RPMI7951 (cell line): ENCODE measurements around the gene VSTM2B. TPM values are rescaled to one million over a fixed set of nuclear protein-coding genes. Genes with fewer than 3 reads are reported as not detected.
"Not testable (repeated sequence)": the region's sequence is repeated elsewhere in the genome, so short reads cannot be mapped to it uniquely, and the experiment has no call there.

ENCODE experiments used
- DNase-seq: peaks from one replicate; pipeline ENCODE4 v3.0.0-alpha.2; 2012; ENCODE audit warnings: low read depth
- total RNA-seq: library from RNA; depleted of rRNA; stranded (reverse); fragments of >200 nt; shearing (Covaris generic); gene quantifications from 2 replicates; pipeline ENCODE4 v1.2.3, GENCODE V29; 2014

The VSTM2B gene
- total RNA-seq, 1 experiment from 2014 or later: not detected

- DNase-seq: no peak
Observed at GRCh38 chr19:29530540-29531457, 5.0 kb downstream of the VSTM2B start.

GRCh38 chr19:29531458-29532025, 5.7 kb downstream of the VSTM2B start:
- DNase-seq: no peak

- no peak for DNase-seq
Observed at GRCh38 chr19:29532097-29532496, 6.3 kb downstream of the VSTM2B start.

GRCh38 chr19:29532956-29533355, 7.2 kb downstream of the VSTM2B start:
- DNase-seq: no peak

GRCh38 chr19:29533578-29534544, 8.1 kb downstream of the VSTM2B start:
- DNase-seq: no peak

GRCh38 chr19:29535214-29535831, 9.5 kb downstream of the VSTM2B start:
- no peak for DNase-seq

GRCh38 chr19:29535984-29536508, 10.3 kb downstream of the VSTM2B start:
- DNase-seq: no peak

GRCh38 chr19:29537181-29537580, 11.4 kb downstream of the VSTM2B start:
- no peak for DNase-seq

GRCh38 chr19:29537601-29538000, 11.8 kb downstream of the VSTM2B start:
- DNase-seq: no peak

- DNase-seq: no peak
Observed at GRCh38 chr19:29538146-29538545, 12.4 kb downstream of the VSTM2B start.

- no peak for DNase-seq
Observed at GRCh38 chr19:29538651-29539050, 12.9 kb downstream of the VSTM2B start.

GRCh38 chr19:29539131-29539530, 13.3 kb downstream of the VSTM2B start:
- DNase-seq: no peak

GRCh38 chr19:29539670-29540069, 13.9 kb downstream of the VSTM2B start:
- DNase-seq: no peak

- no peak for DNase-seq
Observed at GRCh38 chr19:29540114-29540513, 14.3 kb downstream of the VSTM2B start.

- DNase-seq: no peak
Observed at GRCh38 chr19:29541473-29542253, 15.9 kb downstream of the VSTM2B start.

- DNase-seq: no peak
Observed at GRCh38 chr19:29542327-29542726, 16.5 kb downstream of the VSTM2B start.

GRCh38 chr19:29542776-29543175, 17.0 kb downstream of the VSTM2B start:
- no peak for DNase-seq

- no peak for DNase-seq
Observed at GRCh38 chr19:29543381-29543780, 17.6 kb downstream of the VSTM2B start.

GRCh38 chr19:29544656-29545360, 19.0 kb downstream of the VSTM2B start:
- DNase-seq: no peak

GRCh38 chr19:29545447-29545846, 19.7 kb downstream of the VSTM2B start:
- DNase-seq: not testable (repeated sequence)
